Measurements from ENCODE around the gene C7orf33. TPM values are rescaled to one million over a fixed set of nuclear protein-coding genes. Genes with fewer than 3 reads are reported as not detected.

Gene C7orf33
- total RNA-seq, 1 donor = not detected

DNA sequence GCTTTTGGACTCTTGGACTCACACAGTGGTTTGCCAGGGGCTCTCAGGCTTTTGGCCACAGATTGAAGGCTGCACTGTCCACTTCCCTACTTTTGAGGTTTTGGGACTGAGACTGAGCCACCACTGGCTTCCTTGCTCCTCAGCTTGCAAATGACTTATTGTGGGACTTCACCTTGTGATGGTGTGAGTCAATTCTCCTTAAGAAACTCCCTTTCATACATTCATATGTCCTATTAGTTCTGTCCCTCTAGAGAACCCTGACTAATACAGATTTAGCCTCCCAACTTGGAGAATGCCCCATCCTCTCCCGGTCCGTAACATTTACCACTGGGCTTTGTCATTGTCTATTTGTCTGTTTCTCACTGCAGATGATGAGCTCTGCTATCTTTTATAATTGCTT, 55.3 kb downstream of the C7orf33 start:
- TF ChIP-seq, protein P1, sequence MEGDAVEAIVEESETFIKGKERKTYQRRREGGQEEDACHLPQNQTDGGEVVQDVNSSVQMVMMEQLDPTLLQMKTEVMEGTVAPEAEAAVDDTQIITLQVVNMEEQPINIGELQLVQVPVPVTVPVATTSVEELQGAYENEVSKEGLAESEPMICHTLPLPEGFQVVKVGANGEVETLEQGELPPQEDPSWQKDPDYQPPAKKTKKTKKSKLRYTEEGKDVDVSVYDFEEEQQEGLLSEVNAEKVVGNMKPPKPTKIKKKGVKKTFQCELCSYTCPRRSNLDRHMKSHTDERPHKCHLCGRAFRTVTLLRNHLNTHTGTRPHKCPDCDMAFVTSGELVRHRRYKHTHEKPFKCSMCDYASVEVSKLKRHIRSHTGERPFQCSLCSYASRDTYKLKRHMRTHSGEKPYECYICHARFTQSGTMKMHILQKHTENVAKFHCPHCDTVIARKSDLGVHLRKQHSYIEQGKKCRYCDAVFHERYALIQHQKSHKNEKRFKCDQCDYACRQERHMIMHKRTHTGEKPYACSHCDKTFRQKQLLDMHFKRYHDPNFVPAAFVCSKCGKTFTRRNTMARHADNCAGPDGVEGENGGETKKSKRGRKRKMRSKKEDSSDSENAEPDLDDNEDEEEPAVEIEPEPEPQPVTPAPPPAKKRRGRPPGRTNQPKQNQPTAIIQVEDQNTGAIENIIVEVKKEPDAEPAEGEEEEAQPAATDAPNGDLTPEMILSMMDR (IDR thresholded peaks at IDR 0.05; ENCODE audit: insufficient read depth, low read length) = no peak
- DNase-seq (ENCODE audit: low read depth) = no peak
- no peak overlapping the region for H3K4me3 ChIP-seq (ENCODE audit: low read depth, low read length)

DNA sequence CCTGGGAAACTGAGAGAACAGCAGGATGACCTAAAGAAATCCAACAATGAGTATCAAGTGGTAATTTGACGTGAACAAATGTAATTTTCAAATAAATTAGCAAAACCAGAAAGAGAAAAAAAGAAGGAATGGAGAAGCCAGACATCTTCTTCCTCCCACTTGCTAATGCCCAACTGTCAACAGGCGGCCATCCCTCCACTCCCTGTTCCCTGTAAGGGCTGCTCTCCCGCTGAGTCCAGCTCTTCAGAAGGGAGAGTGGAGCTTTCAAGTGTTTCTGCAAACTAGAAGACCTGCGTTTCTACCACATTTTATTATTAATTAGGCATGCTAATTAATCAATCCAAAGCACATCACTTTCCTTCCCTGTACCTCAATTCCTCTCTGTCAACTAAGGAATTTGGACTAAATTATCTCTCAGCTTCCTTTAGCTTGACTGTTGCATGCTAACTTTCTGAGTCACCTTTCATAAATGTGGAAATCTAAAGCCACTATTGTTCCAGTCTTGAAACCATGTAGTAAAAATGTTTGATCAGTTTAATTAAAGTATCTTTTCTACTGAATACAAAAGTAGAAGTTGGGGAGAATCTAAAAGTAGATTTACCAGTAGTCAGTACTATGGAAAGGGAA, 59.8 kb downstream of the C7orf33 start:
- TF ChIP-seq, protein P1 (IDR thresholded peaks at IDR 0.05; ENCODE audit: insufficient read depth, low read length) = no peak
- H3K4me3 ChIP-seq (ENCODE audit: low read depth, low read length) = no peak overlapping the region
- peak; percentile 66 for DNase-seq (ENCODE audit: low read depth)

DNA sequence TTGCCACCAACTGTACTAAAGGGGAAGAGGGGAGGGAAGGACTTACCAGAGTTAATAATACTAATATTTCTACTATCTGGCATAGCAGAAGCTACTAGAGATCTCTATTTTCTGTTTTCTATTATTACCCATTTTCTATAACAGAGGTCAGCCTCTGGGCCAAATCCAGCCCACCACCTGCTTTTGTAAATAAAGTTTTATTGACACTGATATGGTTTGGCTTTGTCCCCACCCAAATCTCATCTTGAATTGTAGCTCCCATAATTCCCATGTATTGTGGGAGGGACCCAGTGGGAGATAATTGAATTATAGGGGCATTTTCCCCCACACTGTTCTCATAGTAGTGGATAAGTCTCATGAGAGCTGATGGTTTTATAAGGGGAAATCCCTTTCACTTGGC, 62.2 kb downstream of the C7orf33 start:
- no peak overlapping the region for H3K4me3 ChIP-seq (ENCODE audit: low read depth, low read length)
- no peak for DNase-seq (ENCODE audit: low read depth)
- TF ChIP-seq, protein P1 (IDR thresholded peaks at IDR 0.05; ENCODE audit: insufficient read depth, low read length) = no peak

DNA sequence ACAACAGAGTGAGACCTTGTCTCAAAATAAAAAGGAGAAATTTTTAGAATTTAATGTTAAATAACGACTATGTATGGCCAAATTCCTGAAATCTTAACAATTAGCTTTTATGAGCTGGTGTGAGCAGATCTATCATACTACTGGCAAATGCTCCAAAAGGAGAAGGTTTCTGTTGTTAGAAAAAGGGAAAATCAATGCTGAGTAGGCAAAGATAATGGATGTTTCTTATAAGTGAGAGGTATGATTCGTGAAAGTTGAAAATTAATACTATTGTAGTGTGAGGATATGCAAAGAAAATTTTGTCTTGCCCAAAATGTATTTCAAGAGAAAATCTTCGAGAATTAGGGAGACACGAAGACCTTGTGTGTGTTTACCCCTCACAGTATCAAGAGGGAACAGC, 67.4 kb downstream of the C7orf33 start:
- TF ChIP-seq, protein P1 (IDR thresholded peaks at IDR 0.05; ENCODE audit: insufficient read depth, low read length) = no peak
- no peak for DNase-seq (ENCODE audit: low read depth)
- H3K4me3 ChIP-seq (ENCODE audit: low read depth, low read length) = no peak overlapping the region

DNA sequence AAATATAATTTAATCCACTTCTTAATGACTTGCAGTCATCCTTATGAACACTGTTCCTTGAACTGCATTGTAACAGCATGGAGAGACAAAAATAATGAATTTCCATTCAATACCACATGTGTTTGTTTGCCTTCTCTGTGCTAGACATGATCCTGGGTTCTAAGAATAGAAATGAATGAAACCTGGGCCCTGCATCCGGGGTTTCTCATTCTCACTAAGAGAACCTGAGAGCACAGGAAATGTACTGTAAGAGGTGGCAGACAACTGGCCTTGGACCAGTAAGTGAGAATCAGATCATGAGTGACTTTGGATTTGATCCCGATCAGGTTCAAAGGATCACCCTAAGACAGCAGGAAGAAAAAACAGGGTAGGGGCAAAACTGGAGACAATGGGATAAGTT, 70.9 kb downstream of the C7orf33 start:
- TF ChIP-seq, protein P1 (IDR thresholded peaks at IDR 0.05; ENCODE audit: insufficient read depth, low read length) = no peak
- H3K4me3 ChIP-seq (ENCODE audit: low read depth, low read length) = no peak overlapping the region
- no peak for DNase-seq (ENCODE audit: low read depth)

DNA sequence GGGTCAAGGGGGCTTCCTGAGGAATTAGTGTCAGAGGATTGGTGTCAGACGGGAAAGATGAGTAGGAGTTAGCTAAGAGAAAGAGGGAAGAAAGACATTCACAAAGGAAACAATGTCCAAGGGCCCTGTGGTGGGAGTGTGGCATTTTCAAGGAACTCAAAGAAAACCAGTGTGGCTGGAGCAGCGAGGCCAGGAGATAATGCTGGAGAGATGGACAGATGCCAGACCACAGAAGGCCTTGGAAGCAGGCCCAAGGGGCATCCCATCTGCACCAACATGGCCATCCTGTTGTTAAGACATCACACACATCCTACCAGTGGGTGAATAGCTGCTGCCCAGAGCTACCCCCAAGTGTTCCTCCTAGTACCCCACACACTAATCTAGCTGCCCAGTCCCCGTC, 72.1 kb downstream of the C7orf33 start:
- TF ChIP-seq, protein P1 (IDR thresholded peaks at IDR 0.05; ENCODE audit: insufficient read depth, low read length) = no peak
- H3K4me3 ChIP-seq (ENCODE audit: low read depth, low read length) = no peak overlapping the region
- no peak for DNase-seq (ENCODE audit: low read depth)

DNA sequence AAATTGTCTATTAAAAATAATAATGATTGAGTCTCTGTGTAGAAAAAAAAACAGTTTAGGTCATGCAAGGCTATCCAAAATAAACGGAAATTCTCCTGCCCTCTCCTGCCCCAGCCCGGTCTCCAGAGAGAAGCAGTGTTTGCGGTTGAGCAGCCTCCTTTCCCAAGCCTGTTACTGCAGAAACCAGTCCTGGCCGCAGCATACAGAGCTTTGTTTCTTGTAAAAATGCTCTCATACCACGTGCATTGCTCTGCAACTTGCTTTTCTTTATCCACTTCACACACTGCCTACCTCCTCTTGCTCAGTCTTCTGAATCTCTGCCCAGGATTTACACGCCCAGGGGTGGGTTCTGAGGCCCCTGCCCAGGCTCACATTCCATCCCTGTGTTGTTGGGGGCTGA, 73.8 kb downstream of the C7orf33 start:
- peak; percentile 81 for DNase-seq (ENCODE audit: low read depth)
- H3K4me3 ChIP-seq (ENCODE audit: low read depth, low read length) = no peak overlapping the region
- TF ChIP-seq, protein P1 (IDR thresholded peaks at IDR 0.05; ENCODE audit: insufficient read depth, low read length) = no peak
